Measurements from ENCODE around the gene OXER1. TPM values are rescaled to one million over a fixed set of nuclear protein-coding genes. Genes with fewer than 3 reads are reported as not detected.

The OXER1 gene
- total and polyA plus RNA-seq, 2 of the 13 experiments (the other 11 are each of a cell fraction or from before 2014, with no cell fraction given) = 8.0 to 9.0 TPM

DNA sequence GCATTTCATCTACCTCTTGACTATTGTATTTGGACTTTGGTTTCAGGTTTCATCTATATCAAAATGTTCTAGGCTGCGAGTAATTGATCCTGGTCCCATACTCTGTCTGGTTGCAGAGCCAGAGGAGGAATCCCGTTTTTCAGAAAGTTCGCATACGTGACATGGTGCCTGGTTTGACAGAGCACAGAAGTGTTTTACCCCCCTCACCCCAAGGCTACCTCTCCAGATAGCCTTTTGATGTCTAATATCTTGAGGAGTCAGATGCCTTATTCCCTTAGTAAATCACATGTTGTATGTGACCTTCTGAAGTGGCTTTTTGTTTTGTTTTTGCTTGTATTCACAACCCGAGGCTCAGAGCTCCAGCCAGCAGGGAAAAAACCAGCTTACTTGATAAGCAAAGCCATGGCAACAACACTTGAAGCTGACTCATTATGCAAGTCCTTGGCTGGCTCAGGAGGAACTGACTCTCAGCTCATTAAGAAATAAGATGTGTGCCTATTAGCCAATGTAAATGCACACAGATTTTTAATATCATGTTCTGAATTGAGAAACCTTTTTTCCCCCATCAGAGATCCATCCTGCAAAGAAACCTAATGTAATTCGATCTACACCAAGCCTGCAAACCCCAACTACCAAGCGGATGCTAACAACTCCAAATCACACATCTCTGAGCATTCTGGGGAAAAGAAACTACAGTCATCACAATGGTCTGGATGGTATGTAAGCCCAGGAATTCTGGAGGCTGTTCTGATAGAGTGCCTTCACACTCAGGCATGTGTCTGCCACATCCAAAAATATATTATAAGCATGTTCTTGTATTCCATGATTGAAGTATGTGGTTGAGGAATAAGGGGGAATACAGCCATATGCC lies 41.4 kb downstream of the OXER1 start:
- in situ Hi-C loops (cut with HindIII; ENCODE audit: extremely low pct_ligation_motif_present, low pct_unique_long_range_greater_than_20kb) = no loop called here
- BruUV-seq (replicated peaks) = no TSS peak
- no peak for ATAC-seq
- H3K9ac ChIP-seq (ENCODE audit: insufficient read depth, low read depth, low read length) = no peak overlapping the region
- H4K20me1 ChIP-seq (ENCODE audit: insufficient read depth, low read length) = no peaks in the 10 kb centered on the region
- no peak overlapping the region for H2AFZ ChIP-seq (ENCODE audit: low read length)
- no peak for FAIRE-seq
- no peaks in the 10 kb centered on the region for H3K27me3 ChIP-seq (ENCODE audit: control insufficient read depth in 1 of 2, insufficient read depth in 2 of 2, low read length in 2 of 2)
- no peaks in the 10 kb centered on the region for H3K79me2 ChIP-seq (ENCODE audit: insufficient read depth, low read length)
- ChIA-PET CTCF (ENCODE audit: low intra/inter-chr PET ratio, low total read pairs) (no interaction called here), POLR2A (no interaction called here)
- intact Hi-C loops (cut with micrococcal nuclease; ENCODE audit: unreplicated experiment) = no loop called here
- no peak overlapping the region for H3K4me3 ChIP-seq (replicated peaks in 1 of 3; ENCODE audit: insufficient read depth in 1 of 3, low read depth in 2 of 3, low read length in 3 of 3)
- no peaks in the 10 kb centered on the region; a peak in 1 of 5 replicates for H3K36me3 ChIP-seq (replicated peaks in 1 of 2; ENCODE audit: control insufficient read depth in 1 of 2, insufficient read depth in 2 of 2, low read length in 2 of 2)
- H3K9me3 ChIP-seq (ENCODE audit: low read length) = no peaks in the 10 kb centered on the region
- 87% methylated on average over 7 of the region's 7 CpGs for WGBS (ENCODE audit: low lambda C conversion rate)
- no peak overlapping the region for H3K4me2 ChIP-seq (ENCODE audit: low read depth, low read length)
- H3K4me1 ChIP-seq (ENCODE audit: insufficient read depth, low read length) = no peaks in the 10 kb centered on the region
- TF ChIP-seq SAP130 (CRISPR knock-in tag; IDR thresholded peaks at IDR 0.05; ENCODE audit: low read depth) = no peak
- TF ChIP-seq, protein P1, sequence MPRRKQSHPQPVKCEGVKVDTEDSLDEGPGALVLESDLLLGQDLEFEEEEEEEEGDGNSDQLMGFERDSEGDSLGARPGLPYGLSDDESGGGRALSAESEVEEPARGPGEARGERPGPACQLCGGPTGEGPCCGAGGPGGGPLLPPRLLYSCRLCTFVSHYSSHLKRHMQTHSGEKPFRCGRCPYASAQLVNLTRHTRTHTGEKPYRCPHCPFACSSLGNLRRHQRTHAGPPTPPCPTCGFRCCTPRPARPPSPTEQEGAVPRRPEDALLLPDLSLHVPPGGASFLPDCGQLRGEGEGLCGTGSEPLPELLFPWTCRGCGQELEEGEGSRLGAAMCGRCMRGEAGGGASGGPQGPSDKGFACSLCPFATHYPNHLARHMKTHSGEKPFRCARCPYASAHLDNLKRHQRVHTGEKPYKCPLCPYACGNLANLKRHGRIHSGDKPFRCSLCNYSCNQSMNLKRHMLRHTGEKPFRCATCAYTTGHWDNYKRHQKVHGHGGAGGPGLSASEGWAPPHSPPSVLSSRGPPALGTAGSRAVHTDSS (CRISPR knock-in tag; conservative IDR thresholded peaks at IDR 0.05) = no peak
- no peak for TF ChIP-seq KLF16 (CRISPR knock-in tag; IDR thresholded peaks at IDR 0.05)
- TF ChIP-seq, protein P2, sequence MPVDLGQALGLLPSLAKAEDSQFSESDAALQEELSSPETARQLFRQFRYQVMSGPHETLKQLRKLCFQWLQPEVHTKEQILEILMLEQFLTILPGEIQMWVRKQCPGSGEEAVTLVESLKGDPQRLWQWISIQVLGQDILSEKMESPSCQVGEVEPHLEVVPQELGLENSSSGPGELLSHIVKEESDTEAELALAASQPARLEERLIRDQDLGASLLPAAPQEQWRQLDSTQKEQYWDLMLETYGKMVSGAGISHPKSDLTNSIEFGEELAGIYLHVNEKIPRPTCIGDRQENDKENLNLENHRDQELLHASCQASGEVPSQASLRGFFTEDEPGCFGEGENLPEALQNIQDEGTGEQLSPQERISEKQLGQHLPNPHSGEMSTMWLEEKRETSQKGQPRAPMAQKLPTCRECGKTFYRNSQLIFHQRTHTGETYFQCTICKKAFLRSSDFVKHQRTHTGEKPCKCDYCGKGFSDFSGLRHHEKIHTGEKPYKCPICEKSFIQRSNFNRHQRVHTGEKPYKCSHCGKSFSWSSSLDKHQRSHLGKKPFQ (CRISPR knock-in tag; IDR thresholded peaks at IDR 0.05; ENCODE audit: insufficient replicate concordance) = no peak
- TF ChIP-seq, protein P3, sequence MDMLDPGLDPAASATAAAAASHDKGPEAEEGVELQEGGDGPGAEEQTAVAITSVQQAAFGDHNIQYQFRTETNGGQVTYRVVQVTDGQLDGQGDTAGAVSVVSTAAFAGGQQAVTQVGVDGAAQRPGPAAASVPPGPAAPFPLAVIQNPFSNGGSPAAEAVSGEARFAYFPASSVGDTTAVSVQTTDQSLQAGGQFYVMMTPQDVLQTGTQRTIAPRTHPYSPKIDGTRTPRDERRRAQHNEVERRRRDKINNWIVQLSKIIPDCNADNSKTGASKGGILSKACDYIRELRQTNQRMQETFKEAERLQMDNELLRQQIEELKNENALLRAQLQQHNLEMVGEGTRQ (IDR thresholded peaks at IDR 0.05; ENCODE audit: low read depth, low read length) = no peak
- TF ChIP-seq, protein P3 (CRISPR knock-in tag; IDR thresholded peaks at IDR 0.05; ENCODE audit: borderline replicate concordance) = no peak
- TF ChIP-seq, protein P4, sequence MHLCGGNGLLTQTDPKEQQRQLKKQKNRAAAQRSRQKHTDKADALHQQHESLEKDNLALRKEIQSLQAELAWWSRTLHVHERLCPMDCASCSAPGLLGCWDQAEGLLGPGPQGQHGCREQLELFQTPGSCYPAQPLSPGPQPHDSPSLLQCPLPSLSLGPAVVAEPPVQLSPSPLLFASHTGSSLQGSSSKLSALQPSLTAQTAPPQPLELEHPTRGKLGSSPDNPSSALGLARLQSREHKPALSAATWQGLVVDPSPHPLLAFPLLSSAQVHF (CRISPR knock-in tag; IDR thresholded peaks at IDR 0.05) = no peak
- TF ChIP-seq, protein P5, sequence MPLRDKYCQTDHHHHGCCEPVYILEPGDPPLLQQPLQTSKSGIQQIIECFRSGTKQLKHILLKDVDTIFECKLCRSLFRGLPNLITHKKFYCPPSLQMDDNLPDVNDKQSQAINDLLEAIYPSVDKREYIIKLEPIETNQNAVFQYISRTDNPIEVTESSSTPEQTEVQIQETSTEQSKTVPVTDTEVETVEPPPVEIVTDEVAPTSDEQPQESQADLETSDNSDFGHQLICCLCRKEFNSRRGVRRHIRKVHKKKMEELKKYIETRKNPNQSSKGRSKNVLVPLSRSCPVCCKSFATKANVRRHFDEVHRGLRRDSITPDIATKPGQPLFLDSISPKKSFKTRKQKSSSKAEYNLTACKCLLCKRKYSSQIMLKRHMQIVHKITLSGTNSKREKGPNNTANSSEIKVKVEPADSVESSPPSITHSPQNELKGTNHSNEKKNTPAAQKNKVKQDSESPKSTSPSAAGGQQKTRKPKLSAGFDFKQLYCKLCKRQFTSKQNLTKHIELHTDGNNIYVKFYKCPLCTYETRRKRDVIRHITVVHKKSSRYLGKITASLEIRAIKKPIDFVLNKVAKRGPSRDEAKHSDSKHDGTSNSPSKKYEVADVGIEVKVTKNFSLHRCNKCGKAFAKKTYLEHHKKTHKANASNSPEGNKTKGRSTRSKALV (CRISPR knock-in tag; IDR thresholded peaks at IDR 0.05) = no peak
- no peak overlapping the region for H3K27ac ChIP-seq (ENCODE audit: extremely low read length, insufficient read depth, low read length)
- DNase-seq (ENCODE audit: low spot score) = no peak
